A375 (cell line): Measurements from ENCODE around the gene FOXO3B. TPM values are rescaled to one million over a fixed set of nuclear protein-coding genes. Genes with fewer than 3 reads are reported as not detected.

ENCODE experiments used
- small RNA-seq: library from RNA; depleted of rRNA; stranded (forward); fragments of <200 nt; gene quantifications from one replicate; pipeline ENCODE3, GENCODE V24; 2014
- total RNA-seq: library from RNA; depleted of rRNA; stranded (reverse); fragments of >200 nt; shearing (Covaris generic); gene quantifications from 2 replicates; pipeline ENCODE4 v1.2.3, GENCODE V29; 2014; rRNA removed

FOXO3B gene
- total RNA-seq: 4.8 and 8.9 TPM in 2 replicates

DNA sequence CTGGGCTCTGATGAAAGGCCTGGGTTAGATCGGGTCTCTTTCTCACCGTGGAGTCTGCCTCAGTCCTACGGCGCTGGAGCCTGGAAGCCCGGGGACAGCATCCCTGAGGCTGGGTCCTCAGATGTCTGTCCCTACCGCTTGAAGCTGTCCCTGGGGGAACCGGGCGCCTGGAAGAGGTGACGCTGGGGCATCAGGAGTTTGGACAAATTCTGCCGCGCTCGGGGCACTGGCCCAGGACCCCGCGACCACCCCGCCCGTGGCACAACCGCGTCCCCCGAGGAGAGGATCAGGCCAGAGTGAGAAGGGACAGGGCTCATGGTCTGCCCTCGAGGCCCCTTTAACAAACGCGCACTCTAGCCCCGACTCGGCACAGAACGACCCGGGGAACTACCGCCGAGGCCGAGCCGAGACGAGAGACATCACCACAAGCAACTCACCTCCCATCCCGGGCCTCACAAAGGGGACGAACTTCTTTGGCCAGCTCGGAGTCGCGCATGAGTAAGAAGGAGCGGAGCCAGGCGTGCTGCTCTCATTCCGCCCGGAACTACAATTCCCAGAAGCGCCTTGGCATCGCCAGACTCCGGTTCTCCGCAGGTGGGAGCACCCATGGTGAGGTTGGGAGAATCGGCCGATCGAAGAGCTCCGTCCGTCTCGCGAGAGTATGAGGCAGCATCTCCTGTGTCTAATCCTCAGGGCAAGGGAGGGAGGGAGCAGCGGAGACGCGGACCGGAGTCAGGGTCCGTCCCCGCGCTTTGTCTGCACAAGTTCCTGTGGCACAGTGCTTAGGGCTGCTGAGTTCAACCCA is at the start of gene FOXO3B:
FOXO3B (minus strand) TSS at position 548 of the 805 bp plus-strand sequence. CDS start 663 bp downstream, outside the sequence.

DNA sequence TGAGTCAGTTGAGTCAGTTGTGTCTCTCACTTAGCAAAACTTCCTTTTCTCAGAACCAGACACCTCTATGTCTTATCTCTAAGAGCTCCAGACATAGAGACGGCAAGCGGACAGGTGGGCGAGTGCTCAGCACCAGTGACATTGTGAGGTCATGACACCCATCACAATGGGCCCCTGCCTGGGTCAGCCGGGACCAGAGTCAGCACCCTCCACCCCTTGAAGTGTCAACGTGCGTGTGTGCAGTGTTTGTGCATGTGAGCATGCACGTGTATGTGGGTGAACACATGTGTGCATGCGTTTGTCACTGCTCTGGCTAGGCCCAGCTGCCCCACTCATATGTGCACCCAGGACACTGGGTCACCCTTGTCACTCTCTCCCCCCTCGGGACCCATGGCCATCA is 37.8 kb downstream of the FOXO3B start, which contains the start of gene TBC1D28:
TBC1D28 (minus strand) TSS at position 101 of the 400 bp plus-strand sequence. CDS start 3,039 bp downstream, outside the sequence.

Small RNAs within 50 kb of the gene (small RNA-seq; reads per million reads assigned to genes)
- gene AC026271.2 (not detected), gene AC026271.4 (not detected)

Other genes with a start within 250 kb of the FOXO3B start
- gene LGALS9C, start 205.5 kb downstream of the FOXO3B start, total RNA-seq: not detected in 2 replicates
- not detected in 2 replicates for gene TBC1D28, start 37.9 kb downstream of the FOXO3B start, total RNA-seq
- not detected in 2 replicates for gene FBXW10, start 61.7 kb upstream of the FOXO3B start, total RNA-seq
- 44.2 and 48.6 TPM in 2 replicates for gene TVP23B, start 98.9 kb upstream of the FOXO3B start, total RNA-seq
- gene PRPSAP2, start 175.8 kb upstream of the FOXO3B start, total RNA-seq: 36.6 and 42.3 TPM in 2 replicates